ENCODE results near the gene PLEKHG7.

Gene PLEKHG7

GRCh38 chr12:92814584-92814983 lies 111.8 kb downstream of the PLEKHG7 start:
- DNase-seq, result no peak

- no peak for DNase-seq
Measured at GRCh38 chr12:92821142-92821541, 118.4 kb downstream of the PLEKHG7 start.

Measured in NCI-H345 (cell line).